HG02610 (cell line): ENCODE measurements around the gene RAB34.

Experiments
- ATAC-seq: cut with Tn5 transposase; IDR thresholded peaks from one replicate; pipeline ENCODE4 v1.9.1; 2021; ENCODE audit warnings: mild to moderate bottlenecking, moderate library complexity; ENCODE audit not compliant: unreplicated experiment

Gene RAB34

GRCh38 chr17:28688481-28688880 lies 29.2 kb downstream of the RAB34 start:
- ATAC-seq, result no peak

- ATAC-seq, result no peak
These were observed 31.4 kb downstream of the RAB34 start for GRCh38 chr17:28686296-28686695.

GRCh38 chr17:28685366-28685765 lies 32.3 kb downstream of the RAB34 start:
- no peak for ATAC-seq

- ATAC-seq, result no peak
These were observed 32.7 kb downstream of the RAB34 start for GRCh38 chr17:28684963-28685362.

GRCh38 chr17:28682655-28683054 lies 35.0 kb downstream of the RAB34 start:
- no peak for ATAC-seq

GRCh38 chr17:28675980-28676379 lies 41.7 kb downstream of the RAB34 start:
- no peak for ATAC-seq

- ATAC-seq, result no peak
These were observed 42.2 kb downstream of the RAB34 start for GRCh38 chr17:28675490-28675889.

GRCh38 chr17:28669918-28670317 lies 47.8 kb downstream of the RAB34 start:
- ATAC-seq, result no peak

- no peak for ATAC-seq
These were observed 49.8 kb downstream of the RAB34 start for GRCh38 chr17:28667870-28668269.

GRCh38 chr17:28665994-28666393 lies 51.7 kb downstream of the RAB34 start:
- ATAC-seq, result no peak
